ENCODE measurements around the gene FES.
"Not testable (repeated sequence)": the region's sequence is repeated elsewhere in the genome, so short reads cannot be mapped to it uniquely, and the experiment has no call there.

Gene FES

GRCh38 chr15:90906181-90906849, 22.0 kb downstream of the FES start:
- DNase-seq (ENCODE audit: low read depth, low spot score) = no peak
- TF ChIP-seq, protein P1, sequence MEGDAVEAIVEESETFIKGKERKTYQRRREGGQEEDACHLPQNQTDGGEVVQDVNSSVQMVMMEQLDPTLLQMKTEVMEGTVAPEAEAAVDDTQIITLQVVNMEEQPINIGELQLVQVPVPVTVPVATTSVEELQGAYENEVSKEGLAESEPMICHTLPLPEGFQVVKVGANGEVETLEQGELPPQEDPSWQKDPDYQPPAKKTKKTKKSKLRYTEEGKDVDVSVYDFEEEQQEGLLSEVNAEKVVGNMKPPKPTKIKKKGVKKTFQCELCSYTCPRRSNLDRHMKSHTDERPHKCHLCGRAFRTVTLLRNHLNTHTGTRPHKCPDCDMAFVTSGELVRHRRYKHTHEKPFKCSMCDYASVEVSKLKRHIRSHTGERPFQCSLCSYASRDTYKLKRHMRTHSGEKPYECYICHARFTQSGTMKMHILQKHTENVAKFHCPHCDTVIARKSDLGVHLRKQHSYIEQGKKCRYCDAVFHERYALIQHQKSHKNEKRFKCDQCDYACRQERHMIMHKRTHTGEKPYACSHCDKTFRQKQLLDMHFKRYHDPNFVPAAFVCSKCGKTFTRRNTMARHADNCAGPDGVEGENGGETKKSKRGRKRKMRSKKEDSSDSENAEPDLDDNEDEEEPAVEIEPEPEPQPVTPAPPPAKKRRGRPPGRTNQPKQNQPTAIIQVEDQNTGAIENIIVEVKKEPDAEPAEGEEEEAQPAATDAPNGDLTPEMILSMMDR (IDR thresholded peaks at IDR 0.05; ENCODE audit: insufficient read depth, low read length, missing control alignments) = no peak
- ChIA-PET POLR2A (no interaction called here), CTCF (interaction anchor here (1.2 to 14.0 kb wide), 3 partner anchors 11 to 27 kb away, joined by 4 to 186 read pairs (median 4); partner anchors contain the start of genes HDDC3 and UNC45A)
- H3K4me3 ChIP-seq (ENCODE audit: low read depth, low read length) = no peak overlapping the region

GRCh38 chr15:90907051-90907660, 22.9 kb downstream of the FES start:
- no peak for DNase-seq (ENCODE audit: low read depth, low spot score)
- no peak overlapping the region for H3K4me3 ChIP-seq (ENCODE audit: low read depth, low read length)
- TF ChIP-seq, protein P1 (IDR thresholded peaks at IDR 0.05; ENCODE audit: insufficient read depth, low read length, missing control alignments) = no peak
- POLR2A ChIA-PET = no interaction called here
- CTCF ChIA-PET = interaction anchor here (14.0 kb wide), 1 partner anchor 26 kb away, joined by 186 read pairs; the partner anchor contains the start of genes HDDC3 and UNC45A

DNA sequence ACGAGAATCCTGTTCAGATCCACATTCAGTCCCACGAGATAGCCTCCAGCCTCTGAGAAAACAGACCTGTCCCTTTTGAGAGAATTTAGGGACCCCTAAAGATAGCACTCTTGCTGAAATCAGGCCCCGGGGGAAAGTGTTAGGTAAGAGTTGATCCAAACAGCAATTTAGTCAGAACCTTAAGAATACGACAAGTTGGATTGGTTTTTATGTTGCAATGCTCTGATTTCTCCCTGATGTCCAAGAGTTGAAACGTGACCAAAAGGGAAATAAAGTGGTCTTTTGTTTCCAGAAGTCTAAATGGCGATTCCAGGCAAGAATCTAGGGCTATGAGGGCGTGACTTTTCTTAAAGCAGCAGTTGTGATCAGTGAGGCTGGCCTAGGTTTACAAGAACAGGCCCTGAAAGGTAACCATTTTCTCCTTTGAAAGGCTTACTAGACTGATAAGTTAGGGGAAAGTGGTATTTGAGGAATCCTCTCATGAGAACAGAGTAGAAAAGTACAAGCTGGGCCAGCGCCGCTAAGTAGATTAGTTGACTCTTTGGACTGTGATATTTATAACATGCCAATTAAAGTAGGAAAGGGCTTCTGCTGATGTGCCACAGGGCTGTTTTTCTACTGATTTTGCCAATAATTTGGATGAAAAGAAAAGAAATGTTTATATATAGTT, 23.7 kb downstream of the FES start:
- CTCF ChIA-PET = interaction anchor here (14.0 kb wide), 1 partner anchor 25 kb away, joined by 186 read pairs; the partner anchor contains the start of genes HDDC3 and UNC45A
- no peak for DNase-seq (ENCODE audit: low read depth, low spot score)
- H3K4me3 ChIP-seq (ENCODE audit: low read depth, low read length) = no peak overlapping the region
- POLR2A ChIA-PET = no interaction called here
- TF ChIP-seq, protein P1 (IDR thresholded peaks at IDR 0.05; ENCODE audit: insufficient read depth, low read length, missing control alignments) = no peak

- CTCF ChIA-PET = interaction anchor here (14.0 kb wide), 1 partner anchor 24 kb away, joined by 186 read pairs; the partner anchor contains the start of genes HDDC3 and UNC45A
- H3K4me3 ChIP-seq (ENCODE audit: low read depth, low read length); POLR2A ChIA-PET; DNase-seq (ENCODE audit: low read depth, low spot score): not testable (repeated sequence)
Measured at GRCh38 chr15:90909449-90909848, 25.1 kb downstream of the FES start.

- TF ChIP-seq, protein P1 (IDR thresholded peaks at IDR 0.05; ENCODE audit: insufficient read depth, low read length, missing control alignments) = no peak
- CTCF ChIA-PET = interaction anchor here (1.0 to 14.0 kb wide), 2 partner anchors 8 to 23 kb away, joined by 6 to 186 read pairs; partner anchors contain the start of genes HDDC3 and UNC45A
- no peak for DNase-seq (ENCODE audit: low read depth, low spot score)
- no peak overlapping the region for H3K4me3 ChIP-seq (ENCODE audit: low read depth, low read length)
- POLR2A ChIA-PET = no interaction called here
Measured at GRCh38 chr15:90909976-90910375, 25.7 kb downstream of the FES start.

DNA sequence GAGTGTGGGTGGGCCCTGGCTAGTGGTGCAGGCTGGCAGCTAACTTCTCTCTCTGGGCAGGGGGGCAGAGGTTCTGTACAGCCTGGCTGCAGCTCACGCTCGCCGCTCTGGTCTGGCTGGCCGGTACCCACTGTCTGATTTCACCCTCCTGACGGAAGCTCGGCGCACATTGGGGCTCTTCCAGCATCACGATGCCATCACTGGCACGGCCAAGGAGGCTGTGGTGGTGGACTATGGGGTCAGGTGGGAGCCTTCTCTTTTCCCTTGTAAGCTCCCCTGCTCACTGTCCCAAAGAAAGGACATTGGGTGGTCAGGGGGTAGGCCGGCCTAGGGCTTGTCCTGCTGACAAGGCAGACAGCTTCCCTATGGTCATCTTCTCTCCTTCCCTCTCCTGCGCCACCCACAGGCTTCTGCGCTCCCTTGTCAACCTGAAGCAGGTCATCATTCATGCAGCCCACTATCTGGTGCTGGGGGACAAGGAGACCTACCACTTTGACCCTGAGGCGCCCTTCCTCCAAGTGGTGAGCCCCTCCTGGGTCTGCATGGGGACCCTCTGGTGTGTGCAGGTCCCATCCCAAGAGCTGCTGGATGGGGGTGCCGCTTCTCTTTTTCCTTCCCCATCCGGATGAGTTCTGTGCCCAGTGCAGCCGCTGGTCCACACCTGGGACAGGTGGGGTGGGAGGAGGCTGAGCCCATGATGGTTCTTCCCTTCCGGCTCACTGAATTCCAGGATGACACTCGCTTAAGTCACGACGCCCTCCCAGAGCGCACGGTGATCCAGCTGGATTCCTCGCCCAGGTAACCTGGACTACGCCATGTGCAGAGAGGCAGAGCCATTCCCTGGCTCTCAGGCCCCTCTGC, 26.4 kb downstream of the FES start:
- H3K4me3 ChIP-seq (ENCODE audit: low read depth, low read length) = no peak overlapping the region
- CTCF ChIA-PET = interaction anchor here (1.0 to 14.0 kb wide), 3 partner anchors 9 to 40 kb away, joined by 3 to 186 read pairs (median 6); partner anchors contain the start of genes HDDC3 and UNC45A
- POLR2A ChIA-PET = no interaction called here
- TF ChIP-seq, protein P1 (IDR thresholded peaks at IDR 0.05; ENCODE audit: insufficient read depth, low read length, missing control alignments) = no peak
- no peak for DNase-seq (ENCODE audit: low read depth, low spot score)
